ENCODE results near the gene LILRB1. TPM values are rescaled to one million over a fixed set of nuclear protein-coding genes. Genes with fewer than 3 reads are reported as not detected.
"Not testable (repeated sequence)": the region's sequence is repeated elsewhere in the genome, so short reads cannot be mapped to it uniquely, and the experiment has no call there.

The LILRB1 gene
- total RNA-seq, 2 donors from 2014 or later: 0.68 to 1.2 TPM

DNA sequence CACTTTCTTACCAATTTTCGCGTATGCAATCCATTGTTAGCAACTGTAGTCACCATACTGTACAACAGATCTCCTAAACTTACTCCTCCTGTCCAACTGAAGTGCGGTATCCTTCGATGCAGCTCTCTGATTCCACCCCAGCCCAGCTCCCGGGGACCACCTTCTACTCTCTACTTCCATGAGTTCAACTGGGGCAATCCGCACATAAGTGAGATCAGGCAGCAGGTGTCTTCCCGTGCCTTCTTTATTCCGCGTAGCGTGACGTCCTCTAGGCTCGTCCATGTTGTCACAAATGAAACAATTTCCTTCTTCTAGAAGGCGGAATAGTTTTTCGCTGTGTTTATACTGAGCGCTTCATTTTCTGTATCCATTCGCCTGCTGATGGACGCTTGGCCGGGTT lies 8.4 kb downstream of the LILRB1 start:
- DNase-seq (ENCODE audit: low spot score): no peak
- TF ChIP-seq POLR2AphosphoS5 (IDR thresholded peaks at IDR 0.05) (no peak), POLR2A (IDR thresholded peaks at IDR 0.05) (no peak)
- TF ChIP-seq, protein P1, sequence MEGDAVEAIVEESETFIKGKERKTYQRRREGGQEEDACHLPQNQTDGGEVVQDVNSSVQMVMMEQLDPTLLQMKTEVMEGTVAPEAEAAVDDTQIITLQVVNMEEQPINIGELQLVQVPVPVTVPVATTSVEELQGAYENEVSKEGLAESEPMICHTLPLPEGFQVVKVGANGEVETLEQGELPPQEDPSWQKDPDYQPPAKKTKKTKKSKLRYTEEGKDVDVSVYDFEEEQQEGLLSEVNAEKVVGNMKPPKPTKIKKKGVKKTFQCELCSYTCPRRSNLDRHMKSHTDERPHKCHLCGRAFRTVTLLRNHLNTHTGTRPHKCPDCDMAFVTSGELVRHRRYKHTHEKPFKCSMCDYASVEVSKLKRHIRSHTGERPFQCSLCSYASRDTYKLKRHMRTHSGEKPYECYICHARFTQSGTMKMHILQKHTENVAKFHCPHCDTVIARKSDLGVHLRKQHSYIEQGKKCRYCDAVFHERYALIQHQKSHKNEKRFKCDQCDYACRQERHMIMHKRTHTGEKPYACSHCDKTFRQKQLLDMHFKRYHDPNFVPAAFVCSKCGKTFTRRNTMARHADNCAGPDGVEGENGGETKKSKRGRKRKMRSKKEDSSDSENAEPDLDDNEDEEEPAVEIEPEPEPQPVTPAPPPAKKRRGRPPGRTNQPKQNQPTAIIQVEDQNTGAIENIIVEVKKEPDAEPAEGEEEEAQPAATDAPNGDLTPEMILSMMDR (IDR thresholded peaks at IDR 0.05): no peak
- 91% methylated on average over 18 of the region's 18 CpGs for WGBS
- Histone ChIP-seq H3K4me1 (replicated peaks) (no peaks in the 10 kb centered on the region), H3K36me3 (no peaks in the 10 kb centered on the region), H3K27ac (no peak overlapping the region), H3K4me3 (no peak overlapping the region), H3K9me3 (no peaks in the 10 kb centered on the region), H3K27me3 (replicated peaks; ENCODE audit: insufficient read depth) (no peaks in the 10 kb centered on the region)
- intact Hi-C loops (cut with DNase I): no loop called here

DNA sequence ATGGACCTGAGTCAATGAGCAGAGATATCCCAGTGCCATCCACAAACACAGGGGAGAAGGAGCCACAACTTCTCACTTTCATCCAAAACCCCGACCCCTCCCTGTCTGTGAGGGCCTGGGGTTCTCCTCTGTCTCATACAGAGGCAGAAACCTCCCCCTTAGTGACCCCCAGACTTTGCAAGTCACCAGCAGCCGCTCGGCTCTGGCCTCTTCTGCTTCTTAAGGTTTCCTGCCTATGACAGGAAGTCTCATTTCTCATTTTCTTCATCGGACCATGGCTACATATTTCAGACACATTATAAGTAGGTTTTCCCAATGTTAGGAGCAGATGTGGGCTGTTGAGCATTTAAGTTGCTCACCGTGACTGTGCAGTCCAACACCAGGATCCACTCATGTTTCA lies 12.7 kb downstream of the LILRB1 start:
- H3K27me3 ChIP-seq (replicated peaks; ENCODE audit: insufficient read depth); H3K27ac ChIP-seq; H3K9me3 ChIP-seq; H3K4me1 ChIP-seq (replicated peaks); H3K4me3 ChIP-seq; intact Hi-C loops (cut with DNase I); H3K36me3 ChIP-seq; DNase-seq (ENCODE audit: low spot score): not testable (repeated sequence)
- WGBS: 74% methylated on average over 5 of the region's 5 CpGs

DNA sequence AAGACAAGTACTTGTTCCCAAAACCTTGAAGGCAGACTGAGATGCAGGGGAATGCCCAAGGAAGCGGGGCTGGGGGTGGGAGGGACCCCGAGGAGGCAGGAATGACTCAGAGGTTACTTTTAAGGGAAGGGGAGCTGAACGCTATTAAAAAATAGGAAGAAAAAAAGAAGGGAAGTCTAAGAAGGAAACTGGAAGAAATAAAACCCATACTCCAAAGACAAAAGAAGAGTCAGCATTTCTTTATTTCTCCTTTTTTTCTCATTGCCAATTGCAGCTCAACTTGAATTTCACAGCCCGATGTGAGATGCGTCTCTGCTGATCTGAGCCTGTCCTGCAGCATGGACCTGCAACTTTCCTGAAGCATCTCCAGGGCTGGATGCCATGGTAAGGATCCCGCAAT lies 13.3 kb downstream of the LILRB1 start:
- H3K9me3 ChIP-seq; H3K27me3 ChIP-seq (replicated peaks; ENCODE audit: insufficient read depth); intact Hi-C loops (cut with DNase I); H3K36me3 ChIP-seq; DNase-seq (ENCODE audit: low spot score); H3K27ac ChIP-seq; H3K4me1 ChIP-seq (replicated peaks); H3K4me3 ChIP-seq: not testable (repeated sequence)
- WGBS: 79% methylated on average over 6 of the region's 6 CpGs

DNA sequence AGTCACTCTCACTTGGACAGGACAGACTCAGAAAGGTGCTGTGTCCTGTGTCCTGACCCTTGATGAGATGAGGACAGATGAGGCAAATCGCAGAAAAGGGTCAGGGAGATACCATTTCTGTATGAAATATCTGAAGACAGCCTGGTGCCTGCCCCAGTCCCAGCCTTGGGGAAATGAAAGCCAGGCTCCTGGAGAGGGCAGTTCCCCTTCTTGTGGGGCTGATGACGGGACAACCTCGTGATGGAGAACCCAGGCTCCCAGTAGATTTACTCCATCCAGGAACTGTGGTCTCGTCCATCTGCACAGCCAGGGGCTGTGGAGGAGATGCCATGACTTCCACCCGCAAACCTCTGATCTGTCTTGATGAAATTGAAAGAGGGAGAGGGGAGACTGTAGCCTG lies 13.8 kb downstream of the LILRB1 start:
- H3K4me1 ChIP-seq (replicated peaks): no peaks in the 10 kb centered on the region
- H3K27ac ChIP-seq: no peak overlapping the region
- H3K36me3 ChIP-seq: no peaks in the 10 kb centered on the region
- H3K27me3 ChIP-seq (replicated peaks; ENCODE audit: insufficient read depth): no peaks in the 10 kb centered on the region
- 61% methylated on average over 5 of the region's 5 CpGs for WGBS
- DNase-seq (ENCODE audit: low spot score): no peak
- intact Hi-C loops (cut with DNase I): no loop called here
- no peak for TF ChIP-seq POLR2AphosphoS5 (IDR thresholded peaks at IDR 0.05)
- TF ChIP-seq, protein P1 (IDR thresholded peaks at IDR 0.05): no peak
- no peaks in the 10 kb centered on the region for H3K9me3 ChIP-seq
- H3K4me3 ChIP-seq: no peak overlapping the region

DNA sequence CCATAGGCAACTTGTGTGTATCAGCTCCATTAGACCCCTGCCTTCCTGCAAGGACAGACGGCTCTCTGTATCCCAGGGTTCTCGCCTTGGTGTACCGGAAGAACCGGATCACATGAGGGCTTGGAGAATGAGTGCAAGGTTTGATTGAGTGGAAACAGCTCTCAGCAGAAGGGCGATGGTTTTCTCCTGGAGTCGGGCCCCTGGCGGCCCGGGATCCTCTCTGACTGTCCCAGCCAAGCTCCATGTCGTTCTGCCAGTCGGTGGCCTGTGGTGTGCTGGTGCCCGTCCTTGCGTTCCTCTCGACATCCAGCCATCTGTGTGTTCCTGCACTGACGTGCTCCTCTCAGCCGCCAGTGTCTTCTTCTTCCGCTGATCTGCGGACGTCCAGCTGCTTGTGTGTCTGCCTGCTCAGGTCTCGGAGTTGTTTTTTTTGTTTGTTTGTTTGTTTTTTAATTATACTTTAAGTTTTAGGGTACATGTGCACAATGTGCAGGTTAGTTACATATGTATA lies 16.1 kb downstream of the LILRB1 start:
- Histone ChIP-seq H3K36me3 (no peaks in the 10 kb centered on the region), H3K4me3 (no peak overlapping the region), H3K4me1 (replicated peaks) (no peaks in the 10 kb centered on the region), H3K27ac (no peak overlapping the region), H3K27me3 (replicated peaks; ENCODE audit: insufficient read depth) (no peaks in the 10 kb centered on the region), H3K9me3 (no peaks in the 10 kb centered on the region)
- intact Hi-C loops (cut with DNase I): no loop called here
- WGBS: 91% methylated on average over 19 of the region's 19 CpGs
- DNase-seq (ENCODE audit: low spot score): no peak
- no peak for TF ChIP-seq POLR2A (IDR thresholded peaks at IDR 0.05)
- TF ChIP-seq, protein P1 (IDR thresholded peaks at IDR 0.05): no peak
- TF ChIP-seq POLR2AphosphoS5 (IDR thresholded peaks at IDR 0.05): no peak

DNA sequence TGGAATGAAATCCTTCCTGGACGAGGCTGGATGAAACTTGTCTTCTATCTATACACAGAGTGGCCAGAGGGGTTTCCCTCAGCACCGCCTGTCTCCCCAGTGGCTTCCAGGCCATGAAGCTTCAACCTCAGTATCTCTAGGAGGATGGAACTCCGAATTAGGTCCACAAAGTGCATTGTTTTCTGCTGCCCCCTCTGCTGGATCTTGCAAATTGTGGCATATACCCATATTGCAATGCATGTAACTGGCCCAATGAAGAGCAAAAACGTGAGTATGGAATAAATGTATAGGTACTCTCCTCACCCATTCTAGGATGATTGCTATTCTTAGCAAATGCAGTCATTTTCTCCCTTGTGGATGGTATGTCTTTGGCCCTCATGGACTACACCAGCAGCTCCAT lies 17.8 kb downstream of the LILRB1 start:
- Histone ChIP-seq H3K27ac (no peak overlapping the region), H3K36me3 (no peaks in the 10 kb centered on the region), H3K4me1 (replicated peaks) (no peaks in the 10 kb centered on the region), H3K27me3 (replicated peaks; ENCODE audit: insufficient read depth) (no peaks in the 10 kb centered on the region), H3K9me3 (no peaks in the 10 kb centered on the region), H3K4me3 (no peak overlapping the region)
- TF ChIP-seq POLR2A (IDR thresholded peaks at IDR 0.05) (no peak), POLR2AphosphoS5 (IDR thresholded peaks at IDR 0.05) (no peak)
- TF ChIP-seq, protein P1 (IDR thresholded peaks at IDR 0.05): no peak
- 63% methylated on average over 4 of the region's 4 CpGs for WGBS
- intact Hi-C loops (cut with DNase I): no loop called here
- no peak for DNase-seq (ENCODE audit: low spot score)

All from prostate gland (tissue), 2 donors.